HCT116 (cell line): Measurements from ENCODE around the gene TEX261. TPM values are rescaled to one million over a fixed set of nuclear protein-coding genes. Genes with fewer than 3 reads are reported as not detected.

Experiments used
- ATAC-seq: fragments of 200-7000 bp; cut with Tn5 transposase; 2 replicates; pipeline ENCODE4 v1.9.1; 2020; ENCODE audit warnings: mild to moderate bottlenecking, moderate library complexity
- BruUV-seq: library from RNA; stranded (reverse); fragments of 400-500 nt; replicated peaks from 2 replicates; lab custom pipeline; 2021; lab: Mats Ljungman, UMichigan
- CTCF ChIA-PET: fragments of 300-600 bp; sonication (Branson Sonifier 250); formaldehyde crosslinking; loops from one replicate; lab custom pipeline; 2021; ENCODE audit warnings: antibody characterized with exemption; lab: Charles Lee
- POLR2A ChIA-PET: fragments of 300-600, 350-600 bp; sonication (Branson Sonifier 250); formaldehyde crosslinking; loops from one replicate; lab custom pipeline; 2021; ENCODE audit warnings: antibody characterized with exemption; lab: Charles Lee
- RAD21 ChIA-PET, 2 experiments: fragments of 300-600 bp; sonication (Branson Sonifier 250); formaldehyde crosslinking; loops; one replicate each; lab custom pipeline; 2023; ENCODE audit warnings: low total read pairs in 2 of 2; ENCODE audit not compliant: uncharacterized antibody in 2 of 2, unreplicated experiment in 2 of 2, low non-redundant PET in 1 of 2; lab: Charles Lee
- DNase-seq: peaks from one replicate; pipeline ENCODE4 v3.0.0-alpha.2; 2010; ENCODE audit warnings: low read depth, low spot score
- H2AFZ ChIP-seq: fragments of 200-600 bp; shearing (Covaris generic), sonication (generic); 2 replicates; pipeline ENCODE4 v1.6.1; 2017; ENCODE audit warnings: low read depth, mixed run types, mixed read lengths, antibody characterized with exemption, low read length; ENCODE audit not compliant: poor library complexity, severe bottlenecking
- H3K27ac ChIP-seq: 2 replicates; pipeline ENCODE4 v1.5.1; 2012; ENCODE audit warnings: low read depth, low read length
- H3K27me3 ChIP-seq: fragments of 200-600 bp; sonication (generic); 2 replicates; pipeline ENCODE4 v1.6.1; 2016; ENCODE audit warnings: mixed run types, low read length, mixed read lengths; ENCODE audit not compliant: insufficient read depth
- H3K36me3 ChIP-seq, 2 experiments: fragments of 200-500 bp in 1 of 2; fragments of 200-600 bp in 1 of 2; sonication (Bioruptor generic) in 1 of 2; sonication (generic) in 1 of 2; 2 replicates each; pipeline versions ENCODE4 v1.5.1 to v1.6.1; 2014 to 2016; ENCODE audit warnings: low read length in 2 of 2, inconsistent platforms in 1 of 2, mixed read lengths in 1 of 2, mixed run types in 1 of 2; ENCODE audit not compliant: insufficient read depth in 2 of 2, control insufficient read depth in 1 of 2
- H3K4me1 ChIP-seq, 2 experiments: fragments of 200-600 bp in 1 of 2; sonication (generic) in 1 of 2; 2 replicates each; pipeline versions ENCODE4 v1.5.1 to v1.6.1; 2012 to 2017; ENCODE audit warnings: low read length in 2 of 2, inconsistent platforms in 1 of 2, mild to moderate bottlenecking in 1 of 2, mixed read lengths in 1 of 2, mixed run types in 1 of 2, moderate library complexity in 1 of 2; ENCODE audit not compliant: insufficient read depth in 2 of 2, control insufficient read depth in 1 of 2
- H3K4me2 ChIP-seq: fragments of 200-600 bp; sonication (generic); 2 replicates; pipeline ENCODE4 v1.6.1; 2017; ENCODE audit warnings: mixed run types, low read length, mixed read lengths
- H3K4me3 ChIP-seq, 2 experiments: fragments of 200-600 bp in 1 of 2; sonication (generic) in 1 of 2; replicated peaks in 1 of 2; 2 replicates each; pipeline ENCODE4 v1.5.1; 2011 to 2016; ENCODE audit warnings: low read length in 2 of 2, control low read depth in 1 of 2, low read depth in 1 of 2, mild to moderate bottlenecking in 1 of 2, mixed read lengths in 1 of 2, mixed run types in 1 of 2
- H3K79me2 ChIP-seq: fragments of 200-600 bp; sonication (generic); 2 replicates; pipeline ENCODE4 v1.6.1; 2017; ENCODE audit warnings: mild to moderate bottlenecking, mixed run types, low read length, moderate library complexity, mixed read lengths; ENCODE audit not compliant: insufficient read depth
- H3K9ac ChIP-seq: fragments of 200-600 bp; sonication (generic); 2 replicates; pipeline ENCODE4 v1.6.1; 2016; ENCODE audit warnings: low read length, mixed read lengths
- H3K9me2 ChIP-seq: fragments of 200-600 bp; sonication (generic), shearing (Covaris generic); 2 replicates; pipeline ENCODE4 v1.6.1; 2017; ENCODE audit warnings: mixed run types, mild to moderate bottlenecking, moderate library complexity; ENCODE audit not compliant: insufficient read depth
- H3K9me3 ChIP-seq, 2 experiments: fragments of 200-500 bp in 1 of 2; fragments of 200-600 bp in 1 of 2; sonication (Bioruptor generic) in 1 of 2; sonication (generic) in 1 of 2; 2 replicates each; pipeline ENCODE4 v1.6.1; 2014 to 2017; ENCODE audit warnings: low read length in 2 of 2, mixed read lengths in 2 of 2, inconsistent platforms in 1 of 2, low read depth in 1 of 2, mild to moderate bottlenecking in 1 of 2, mixed run types in 1 of 2, moderate library complexity in 1 of 2; ENCODE audit not compliant: control insufficient read depth in 1 of 2, insufficient read depth in 1 of 2
- H4K20me1 ChIP-seq: fragments of 200-600 bp; sonication (generic), shearing (Covaris generic); 2 replicates; pipeline ENCODE4 v1.6.1; 2017; ENCODE audit warnings: mixed run types, mild to moderate bottlenecking, moderate library complexity; ENCODE audit not compliant: insufficient read depth
- CBX3 ChIP-seq: IDR thresholded peaks from 2 replicates; pipeline ENCODE4 v1.6.1; 2012; ENCODE audit warnings: low read depth
- EZH2 ChIP-seq: fragments of 200-600 bp; sonication (generic); IDR thresholded peaks from 2 replicates; pipeline ENCODE4 v1.6.1; 2017; ENCODE audit warnings: antibody characterized with exemption, mixed run types
- JUND ChIP-seq: IDR thresholded peaks from 2 replicates; pipeline ENCODE4 v1.6.1; 2012
- RAD21 ChIP-seq: IDR thresholded peaks from 2 replicates; pipeline ENCODE4 v1.6.1; 2012; ENCODE audit warnings: low read depth, mild to moderate bottlenecking
- TCF7L2 ChIP-seq: IDR thresholded peaks from 2 replicates; pipeline ENCODE4 v1.7.0; 2011; ENCODE audit warnings: borderline replicate concordance, inconsistent platforms; ENCODE audit not compliant: insufficient read depth, insufficient read length; ENCODE audit errors: extremely low read depth
- ZFX ChIP-seq: fragments of 450-650 bp; IDR thresholded peaks from 2 replicates; pipeline ENCODE4 v1.6.1; 2017
- intact Hi-C: fragments of 100-400 bp; cut with micrococcal nuclease; formaldehyde crosslinking; loops from 2 replicates; pipeline ENCODE4 v1.10.0; 2022
- total RNA-seq: library from RNA; stranded (reverse); gene quantifications from one replicate; pipeline ENCODE4 v1.2.1, GENCODE V29; 2021; ENCODE audit not compliant: unreplicated experiment
- TF ChIP-seq, protein P1 (sequence below): IDR thresholded peaks from 2 replicates; pipeline ENCODE4 v1.6.1; 2012
- TF ChIP-seq, protein P2 (sequence below): IDR thresholded peaks from 2 replicates; pipeline ENCODE4 v1.6.1; 2012

TEX261 gene
- total RNA-seq, 1 experiment from 2014 or later = 37.9 TPM

DNA sequence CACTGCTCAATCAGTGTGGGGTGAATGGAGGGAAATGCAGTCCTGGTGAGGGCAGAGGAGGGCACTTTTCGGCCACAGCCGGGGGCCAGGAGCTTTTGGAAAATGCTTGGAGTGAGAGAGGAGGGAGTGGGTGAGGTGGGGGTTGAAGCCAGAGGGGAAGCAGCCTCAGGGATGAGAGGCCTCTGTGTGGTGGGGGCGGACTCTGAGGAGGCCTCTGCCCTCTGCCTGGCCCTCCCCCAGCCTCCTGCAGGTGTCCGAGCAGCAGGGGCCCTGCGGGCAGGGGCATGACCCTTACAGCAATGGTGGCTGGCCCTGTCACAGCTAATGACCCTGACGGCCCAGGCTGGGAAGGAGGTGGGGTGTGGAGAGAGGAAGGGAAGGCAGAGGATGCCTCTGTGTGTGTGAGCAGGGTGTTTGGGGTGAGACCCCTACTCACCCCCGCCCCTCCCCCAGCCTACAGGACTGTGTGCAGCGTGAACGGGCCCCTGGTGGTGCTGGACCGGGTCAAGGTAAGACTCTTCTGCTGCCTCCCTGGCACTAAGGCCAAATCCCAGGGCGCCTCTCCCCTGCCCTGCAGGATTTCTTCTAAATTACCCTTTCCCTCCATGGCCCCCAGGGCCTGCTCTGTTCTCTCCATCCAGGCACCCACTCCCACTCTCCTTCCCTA lies 51.3 kb downstream of the TEX261 start:
- Histone ChIP-seq H3K27me3 (no peaks in the 10 kb centered on the region), H3K9me3 (no peaks in the 10 kb centered on the region), H3K9ac (no peak overlapping the region), H3K79me2 (no peaks in the 10 kb centered on the region; the same call in 1 of the 2 replicates), H3K4me2 (no peak overlapping the region), H3K9me2 (no peaks in the 10 kb centered on the region), H3K27ac (no peak overlapping the region), H3K36me3 (no peaks in the 10 kb centered on the region; a peak in 1 of 4 replicates), H2AFZ (no peak overlapping the region), H3K4me1 (peaks cover 16 to 26% of the 10 kb centered on the region in 2 experiments), H4K20me1 (no peaks in the 10 kb centered on the region), H3K4me3 (no peak overlapping the region)
- DNase-seq = no peak
- BruUV-seq = no TSS peak
- POLR2A ChIA-PET = no interaction called here
- RAD21 ChIA-PET = no interaction called here
- TF ChIP-seq CBX3 (no peak), RAD21 (no peak), JUND (no peak), TCF7L2 (no peak), EZH2 (no peak), ZFX (no peak)
- TF ChIP-seq, protein P1, sequence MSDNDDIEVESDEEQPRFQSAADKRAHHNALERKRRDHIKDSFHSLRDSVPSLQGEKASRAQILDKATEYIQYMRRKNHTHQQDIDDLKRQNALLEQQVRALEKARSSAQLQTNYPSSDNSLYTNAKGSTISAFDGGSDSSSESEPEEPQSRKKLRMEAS = no peak
- TF ChIP-seq, protein P2, sequence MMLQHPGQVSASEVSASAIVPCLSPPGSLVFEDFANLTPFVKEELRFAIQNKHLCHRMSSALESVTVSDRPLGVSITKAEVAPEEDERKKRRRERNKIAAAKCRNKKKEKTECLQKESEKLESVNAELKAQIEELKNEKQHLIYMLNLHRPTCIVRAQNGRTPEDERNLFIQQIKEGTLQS = no peak
- no peak for ATAC-seq
- CTCF ChIA-PET = no interaction called here
- intact Hi-C loops = loop anchor here (10.0 kb wide), 1 partner anchor 639 kb away; the partner anchor contains the start of gene FAM136A
